HG03159 (cell line): ENCODE data around the gene SIGLEC8.

Experiments used
- ATAC-seq: cut with Tn5 transposase; IDR thresholded peaks from one replicate; pipeline ENCODE4 v1.9.1; 2021; ENCODE audit warnings: mild to moderate bottlenecking, moderate library complexity; ENCODE audit not compliant: unreplicated experiment

The SIGLEC8 gene

GRCh38 chr19:51407511-51408131, 50.6 kb downstream of the SIGLEC8 start:
- ATAC-seq: no peak

GRCh38 chr19:51402117-51402516, 56.1 kb downstream of the SIGLEC8 start:
- ATAC-seq: no peak
